ENCODE results near the gene HCN3. TPM values are rescaled to one million over a fixed set of nuclear protein-coding genes. Genes with fewer than 3 reads are reported as not detected.

Gene HCN3
- total and polyA plus RNA-seq, 2 of the 13 experiments (the other 11 are each of a cell fraction or from before 2014, with no cell fraction given): 2.4 to 10.2 TPM

DNA sequence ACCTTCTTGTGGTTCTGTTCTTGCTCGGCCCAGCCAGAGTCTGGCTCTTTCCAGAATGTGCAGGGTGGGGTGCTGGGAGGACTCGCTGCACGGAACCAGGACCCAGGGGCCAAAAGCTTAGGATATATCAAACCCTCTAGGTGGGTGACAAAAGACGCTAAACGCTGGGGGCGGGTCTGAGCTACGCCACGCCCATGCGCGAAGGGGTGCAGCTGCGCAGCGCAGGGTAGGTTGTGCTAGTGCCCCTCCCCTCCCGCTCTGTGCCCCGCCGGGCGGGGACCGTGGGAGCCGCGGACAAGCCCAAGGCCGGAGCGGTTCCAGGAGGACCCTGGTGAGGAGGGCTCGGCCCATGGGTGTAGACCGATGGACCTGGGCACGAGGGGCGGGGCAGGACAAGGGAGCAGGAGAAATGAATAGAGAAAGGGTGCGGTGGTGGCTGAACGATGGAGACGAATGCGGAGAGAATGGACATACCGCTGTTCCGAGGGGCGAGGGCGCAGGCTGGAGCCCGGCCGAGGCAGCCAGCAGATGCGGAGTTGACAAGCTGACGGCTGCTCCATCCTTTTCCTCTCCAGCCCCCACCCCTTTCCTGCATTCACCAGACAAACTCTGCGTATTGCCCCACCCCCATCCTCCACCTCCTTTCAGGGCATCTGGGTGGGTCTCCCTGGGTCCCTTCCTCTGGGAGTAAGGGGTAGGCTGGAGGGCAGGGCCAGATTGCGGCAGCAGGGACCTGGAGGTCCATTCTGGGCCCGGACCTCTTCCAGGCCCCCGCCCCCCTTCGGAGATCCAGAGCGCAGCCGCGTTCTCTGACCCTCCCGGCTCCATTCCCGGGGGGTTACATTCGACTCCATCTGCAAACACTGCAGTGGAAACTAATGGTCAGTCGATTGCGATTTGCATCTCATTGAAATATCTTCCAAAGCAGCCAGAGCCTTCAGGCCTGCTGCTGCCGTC, 43.7 kb downstream of the HCN3 start, which contains the start of gene RUSC1:
TSS of gene RUSC1 (plus strand) at position 234 of the 957 bp plus-strand sequence. CDS start 880 bp downstream, outside the sequence.
- DNase-seq (ENCODE audit: low spot score): no peak
- H3K27ac ChIP-seq (ENCODE audit: extremely low read length, insufficient read depth, low read length): no peak within 1 kb of the TSS
- no peaks in the 10 kb centered on the region for H3K9me3 ChIP-seq (ENCODE audit: low read length)
- H3K9ac ChIP-seq (ENCODE audit: insufficient read depth, low read depth, low read length): no peak within 1 kb of the TSS
- CTCF ChIA-PET (ENCODE audit: low intra/inter-chr PET ratio, low total read pairs): no interaction called here
- H4K20me1 ChIP-seq (ENCODE audit: insufficient read depth, low read length): peaks cover 6% of the 10 kb centered on the region
- intact Hi-C loops (cut with micrococcal nuclease; ENCODE audit: unreplicated experiment): loop anchor here (5.0 kb wide), 3 partner anchors 44 to 271 kb away; partner anchors contain the start of genes HCN3, MTX1 and THBS3
- no TSS peak for BruUV-seq (replicated peaks)
- H3K4me2 ChIP-seq (ENCODE audit: low read depth, low read length): peak within 1 kb of the TSS; percentile 80; the same call in 1 of the 2 replicates
- H3K36me3 ChIP-seq (replicated peaks in 1 of 2; ENCODE audit: control insufficient read depth in 1 of 2, insufficient read depth in 2 of 2, low read length in 2 of 2): peaks cover 6 to 28% of the 10 kb centered on the region in 2 experiments; a peak in 4 of 5 replicates
- peaks cover 5% of the 10 kb centered on the region for H3K79me2 ChIP-seq (ENCODE audit: insufficient read depth, low read length)
- WGBS (ENCODE audit: low lambda C conversion rate): 95% methylated on average over 47 of the region's 51 CpGs
- no peak within 1 kb of the TSS for H3K4me3 ChIP-seq (replicated peaks in 1 of 3; ENCODE audit: insufficient read depth in 1 of 3, low read depth in 2 of 3, low read length in 3 of 3)
- FAIRE-seq: no peak
- POLR2A ChIA-PET: interaction anchor here (0.7 to 4.3 kb wide), 5 partner anchors 13 to 70 kb away, joined by 3 to 38 read pairs (median 4); partner anchors contain the start of genes CLK2 and FDPS
- peaks cover 34% of the 10 kb centered on the region for H3K4me1 ChIP-seq (ENCODE audit: insufficient read depth, low read length)
- no peaks in the 10 kb centered on the region; a peak in 1 of 5 replicates for H3K27me3 ChIP-seq (ENCODE audit: control insufficient read depth in 1 of 2, insufficient read depth in 2 of 2, low read length in 2 of 2)
- no peak for ATAC-seq
- in situ Hi-C loops (cut with HindIII; ENCODE audit: extremely low pct_ligation_motif_present, low pct_unique_long_range_greater_than_20kb): no loop called here
- no peak within 1 kb of the TSS for H2AFZ ChIP-seq (ENCODE audit: low read length)
- TF ChIP-seq ZBTB39 (CRISPR knock-in tag; IDR thresholded peaks at IDR 0.05) (0 out of 2 replicates have a peak, but pooled peaks have one; percentile 34), TAF15 (IDR thresholded peaks at IDR 0.05; ENCODE audit: low read depth, low read length, poor library complexity, severe bottlenecking) (peak; percentile 85), ZNF24 (IDR thresholded peaks at IDR 0.05) (no peak), ZNF589 (CRISPR knock-in tag; conservative IDR thresholded peaks at IDR 0.05) (no peak), RBM22 (optimal IDR thresholded peaks at IDR 0.05; ENCODE audit: low read length) (peak; percentile 89), SNAPC2 (CRISPR knock-in tag; IDR thresholded peaks at IDR 0.05) (no peak), POLR2G (IDR thresholded peaks at IDR 0.05; ENCODE audit: low read depth, low read length) (peak; percentile 45), SOX13 (IDR thresholded peaks at IDR 0.05) (0 out of 2 replicates have a peak, but pooled peaks have one; percentile 7), SOX13 (CRISPR knock-in tag; conservative IDR thresholded peaks at IDR 0.05 in 1 of 2, IDR thresholded peaks at IDR 0.05 in 1 of 2) (no peak), ZNF292 (CRISPR knock-in tag; IDR thresholded peaks at IDR 0.05; ENCODE audit: borderline replicate concordance, low read depth) (no peak), TSC22D2 (CRISPR knock-in tag; IDR thresholded peaks at IDR 0.05; ENCODE audit: borderline replicate concordance) (no peak), RBFOX2 (IDR thresholded peaks at IDR 0.05; ENCODE audit: low read depth, low read length) (peak; percentile 82), SIN3A (IDR thresholded peaks at IDR 0.05; ENCODE audit: borderline replicate concordance, low read depth, low read length) (peak; percentile 5; the same call in 1 of the 2 replicates), TARDBP (CRISPR knock-in tag; IDR thresholded peaks at IDR 0.05) (peak; percentile 57), TEAD2 (CRISPR knock-in tag; IDR thresholded peaks at IDR 0.05) (no peak), ERF (CRISPR knock-in tag; IDR thresholded peaks at IDR 0.05) (no peak)
- TF ChIP-seq, protein P1, sequence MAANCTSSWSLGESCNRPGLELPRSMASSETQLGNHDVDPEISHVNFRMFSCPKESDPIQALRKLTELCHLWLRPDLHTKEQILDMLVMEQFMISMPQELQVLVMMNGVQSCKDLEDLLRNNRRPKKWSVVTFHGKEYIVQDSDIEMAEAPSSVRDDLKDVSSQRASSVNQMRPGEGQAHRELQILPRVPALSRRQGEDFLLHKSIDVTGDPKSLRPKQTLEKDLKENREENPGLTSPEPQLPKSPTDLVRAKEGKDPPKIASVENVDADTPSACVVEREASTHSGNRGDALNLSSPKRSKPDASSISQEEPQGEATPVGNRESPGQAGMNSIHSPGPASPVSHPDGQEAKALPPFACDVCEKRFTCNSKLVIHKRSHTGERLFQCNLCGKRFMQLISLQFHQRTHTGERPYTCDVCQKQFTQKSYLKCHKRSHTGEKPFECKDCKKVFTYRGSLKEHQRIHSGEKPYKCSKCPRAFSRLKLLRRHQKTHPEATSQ (CRISPR knock-in tag; IDR thresholded peaks at IDR 0.05; ENCODE audit: borderline replicate concordance): peak; percentile 76; the same call in 1 of the 2 replicates
